GM21447 (cell line): ENCODE measurements around the gene TMEM151A.
"Not testable (repeated sequence)": the region's sequence is repeated elsewhere in the genome, so short reads cannot be mapped to it uniquely, and the experiment has no call there.

Experiments
- ATAC-seq: cut with Tn5 transposase; IDR thresholded peaks from one replicate; pipeline ENCODE4 v1.9.1; 2021; ENCODE audit not compliant: unreplicated experiment

TMEM151A gene

GRCh38 chr11:66267039-66267378, 24.7 kb upstream of the TMEM151A start:
- ATAC-seq = no peak

- peak; percentile 37 for ATAC-seq
Measured at GRCh38 chr11:66267379-66268243, 24.1 kb upstream of the TMEM151A start.

GRCh38 chr11:66268244-66268951, 23.3 kb upstream of the TMEM151A start, which contains the start of gene RAB1B:
TSS of gene RAB1B (plus strand) at chr11:66268639. CDS start at chr11:66268680, 41 bp downstream.
- peak; percentile 78 for ATAC-seq

- no peak for ATAC-seq
Measured at GRCh38 chr11:66268952-66269905, 22.5 kb upstream of the TMEM151A start.

- ATAC-seq = no peak
Measured at GRCh38 chr11:66271816-66272215, 19.9 kb upstream of the TMEM151A start.

GRCh38 chr11:66272596-66272995, 19.1 kb upstream of the TMEM151A start:
- no peak for ATAC-seq

- no peak for ATAC-seq
Measured at GRCh38 chr11:66274219-66274618, 17.5 kb upstream of the TMEM151A start.

GRCh38 chr11:66275396-66275795, 16.3 kb upstream of the TMEM151A start:
- no peak for ATAC-seq

GRCh38 chr11:66275984-66276612, 15.6 kb upstream of the TMEM151A start:
- no peak for ATAC-seq

GRCh38 chr11:66276619-66277018, 15.1 kb upstream of the TMEM151A start:
- not testable (repeated sequence) for ATAC-seq

GRCh38 chr11:66277064-66277463, 14.6 kb upstream of the TMEM151A start:
- ATAC-seq = not testable (repeated sequence)

- no peak for ATAC-seq
Measured at GRCh38 chr11:66277471-66278362, 14.0 kb upstream of the TMEM151A start, which contains the start of gene CNIH2. TSS of gene CNIH2 (plus strand) at chr11:66278175. CDS start at chr11:66278457, 282 bp downstream.

GRCh38 chr11:66278363-66279091, 13.2 kb upstream of the TMEM151A start:
- no peak for ATAC-seq

- ATAC-seq = no peak
Measured at GRCh38 chr11:66279092-66279734, 12.5 kb upstream of the TMEM151A start.

GRCh38 chr11:66280428-66280827, 11.3 kb upstream of the TMEM151A start:
- ATAC-seq = no peak

- no peak for ATAC-seq
Measured at GRCh38 chr11:66281001-66281400, 10.7 kb upstream of the TMEM151A start.

- no peak for ATAC-seq
Measured at GRCh38 chr11:66281776-66282467, 9.8 kb upstream of the TMEM151A start.
